HCT116 (cell line): ENCODE results near the gene SELENBP1. TPM values are rescaled to one million over a fixed set of nuclear protein-coding genes. Genes with fewer than 3 reads are reported as not detected.

Experiments used
- ATAC-seq: fragments of 200-7000 bp; cut with Tn5 transposase; 2 replicates; pipeline ENCODE4 v1.9.1; 2020; ENCODE audit warnings: mild to moderate bottlenecking, moderate library complexity
- BruUV-seq: library from RNA; stranded (reverse); fragments of 400-500 nt; replicated peaks from 2 replicates; lab custom pipeline; 2021; lab: Mats Ljungman, UMichigan
- CTCF ChIA-PET: fragments of 300-600 bp; sonication (Branson Sonifier 250); formaldehyde crosslinking; loops from one replicate; lab custom pipeline; 2021; ENCODE audit warnings: antibody characterized with exemption; lab: Charles Lee
- POLR2A ChIA-PET: fragments of 300-600, 350-600 bp; sonication (Branson Sonifier 250); formaldehyde crosslinking; loops from one replicate; lab custom pipeline; 2021; ENCODE audit warnings: antibody characterized with exemption; lab: Charles Lee
- RAD21 ChIA-PET, 2 experiments: fragments of 300-600 bp; sonication (Branson Sonifier 250); formaldehyde crosslinking; loops; one replicate each; lab custom pipeline; 2023; ENCODE audit warnings: low total read pairs in 2 of 2; ENCODE audit not compliant: uncharacterized antibody in 2 of 2, unreplicated experiment in 2 of 2, low non-redundant PET in 1 of 2; lab: Charles Lee
- DNase-seq: peaks from one replicate; pipeline ENCODE4 v3.0.0-alpha.2; 2010; ENCODE audit warnings: low read depth, low spot score
- H2AFZ ChIP-seq: fragments of 200-600 bp; shearing (Covaris generic), sonication (generic); 2 replicates; pipeline ENCODE4 v1.6.1; 2017; ENCODE audit warnings: low read depth, mixed run types, mixed read lengths, antibody characterized with exemption, low read length; ENCODE audit not compliant: poor library complexity, severe bottlenecking
- H3K27ac ChIP-seq: 2 replicates; pipeline ENCODE4 v1.5.1; 2012; ENCODE audit warnings: low read depth, low read length
- H3K27me3 ChIP-seq: fragments of 200-600 bp; sonication (generic); 2 replicates; pipeline ENCODE4 v1.6.1; 2016; ENCODE audit warnings: mixed run types, low read length, mixed read lengths; ENCODE audit not compliant: insufficient read depth
- H3K36me3 ChIP-seq, 2 experiments: fragments of 200-500 bp in 1 of 2; fragments of 200-600 bp in 1 of 2; sonication (Bioruptor generic) in 1 of 2; sonication (generic) in 1 of 2; 2 replicates each; pipeline versions ENCODE4 v1.5.1 to v1.6.1; 2014 to 2016; ENCODE audit warnings: low read length in 2 of 2, inconsistent platforms in 1 of 2, mixed read lengths in 1 of 2, mixed run types in 1 of 2; ENCODE audit not compliant: insufficient read depth in 2 of 2, control insufficient read depth in 1 of 2
- H3K4me1 ChIP-seq, 2 experiments: fragments of 200-600 bp in 1 of 2; sonication (generic) in 1 of 2; 2 replicates each; pipeline versions ENCODE4 v1.5.1 to v1.6.1; 2012 to 2017; ENCODE audit warnings: low read length in 2 of 2, inconsistent platforms in 1 of 2, mild to moderate bottlenecking in 1 of 2, mixed read lengths in 1 of 2, mixed run types in 1 of 2, moderate library complexity in 1 of 2; ENCODE audit not compliant: insufficient read depth in 2 of 2, control insufficient read depth in 1 of 2
- H3K4me2 ChIP-seq: fragments of 200-600 bp; sonication (generic); 2 replicates; pipeline ENCODE4 v1.6.1; 2017; ENCODE audit warnings: mixed run types, low read length, mixed read lengths
- H3K4me3 ChIP-seq, 2 experiments: fragments of 200-600 bp in 1 of 2; sonication (generic) in 1 of 2; replicated peaks in 1 of 2; 2 replicates each; pipeline ENCODE4 v1.5.1; 2011 to 2016; ENCODE audit warnings: low read length in 2 of 2, control low read depth in 1 of 2, low read depth in 1 of 2, mild to moderate bottlenecking in 1 of 2, mixed read lengths in 1 of 2, mixed run types in 1 of 2
- H3K79me2 ChIP-seq: fragments of 200-600 bp; sonication (generic); 2 replicates; pipeline ENCODE4 v1.6.1; 2017; ENCODE audit warnings: mild to moderate bottlenecking, mixed run types, low read length, moderate library complexity, mixed read lengths; ENCODE audit not compliant: insufficient read depth
- H3K9ac ChIP-seq: fragments of 200-600 bp; sonication (generic); 2 replicates; pipeline ENCODE4 v1.6.1; 2016; ENCODE audit warnings: low read length, mixed read lengths
- H3K9me2 ChIP-seq: fragments of 200-600 bp; sonication (generic), shearing (Covaris generic); 2 replicates; pipeline ENCODE4 v1.6.1; 2017; ENCODE audit warnings: mixed run types, mild to moderate bottlenecking, moderate library complexity; ENCODE audit not compliant: insufficient read depth
- H3K9me3 ChIP-seq, 2 experiments: fragments of 200-500 bp in 1 of 2; fragments of 200-600 bp in 1 of 2; sonication (Bioruptor generic) in 1 of 2; sonication (generic) in 1 of 2; 2 replicates each; pipeline ENCODE4 v1.6.1; 2014 to 2017; ENCODE audit warnings: low read length in 2 of 2, mixed read lengths in 2 of 2, inconsistent platforms in 1 of 2, low read depth in 1 of 2, mild to moderate bottlenecking in 1 of 2, mixed run types in 1 of 2, moderate library complexity in 1 of 2; ENCODE audit not compliant: control insufficient read depth in 1 of 2, insufficient read depth in 1 of 2
- H4K20me1 ChIP-seq: fragments of 200-600 bp; sonication (generic), shearing (Covaris generic); 2 replicates; pipeline ENCODE4 v1.6.1; 2017; ENCODE audit warnings: mixed run types, mild to moderate bottlenecking, moderate library complexity; ENCODE audit not compliant: insufficient read depth
- CEBPB ChIP-seq: IDR thresholded peaks from 2 replicates; pipeline ENCODE4 v1.6.1; 2012; ENCODE audit warnings: low read depth
- ELF1 ChIP-seq: IDR thresholded peaks from 2 replicates; pipeline ENCODE4 v1.6.1; 2012; ENCODE audit warnings: low read depth, borderline replicate concordance
- EZH2phosphoT487 ChIP-seq: fragments of 200-600 bp; IDR thresholded peaks from 2 replicates; pipeline ENCODE4 v1.6.1; 2018; ENCODE audit warnings: antibody characterized with exemption, borderline replicate concordance
- FOSL1 ChIP-seq: IDR thresholded peaks from 2 replicates; pipeline ENCODE4 v1.6.1; 2012; ENCODE audit warnings: low read depth
- JUND ChIP-seq: IDR thresholded peaks from 2 replicates; pipeline ENCODE4 v1.6.1; 2012
- POLR2AphosphoS5 ChIP-seq: IDR thresholded peaks from 2 replicates; pipeline ENCODE4 v1.6.1; 2011; ENCODE audit warnings: mild to moderate bottlenecking, low read depth, low read length, moderate library complexity
- RAD21 ChIP-seq: IDR thresholded peaks from 2 replicates; pipeline ENCODE4 v1.6.1; 2012; ENCODE audit warnings: low read depth, mild to moderate bottlenecking
- SIN3A ChIP-seq: IDR thresholded peaks from 2 replicates; pipeline ENCODE4 v1.6.1; 2012; ENCODE audit warnings: low read depth
- SP1 ChIP-seq: IDR thresholded peaks from 2 replicates; pipeline ENCODE4 v1.6.1; 2012; ENCODE audit warnings: low read depth
- ZNF274 ChIP-seq: fragments of 200-500 bp; sonication (Bioruptor generic); IDR thresholded peaks from 2 replicates; pipeline ENCODE4 v1.6.1; 2014; ENCODE audit warnings: mild to moderate bottlenecking, low read depth, low read length, inconsistent platforms
- intact Hi-C: fragments of 100-400 bp; cut with micrococcal nuclease; formaldehyde crosslinking; loops from 2 replicates; pipeline ENCODE4 v1.10.0; 2022
- total RNA-seq: library from RNA; stranded (reverse); gene quantifications from one replicate; pipeline ENCODE4 v1.2.1, GENCODE V29; 2021; ENCODE audit not compliant: unreplicated experiment
- TF ChIP-seq, protein P1 (sequence below): IDR thresholded peaks from 2 replicates; pipeline ENCODE4 v1.6.1; 2012
- TF ChIP-seq, protein P2 (sequence below), 3 experiments: fragments of 200-600 bp in 1 of 3; sonication (generic) in 1 of 3; IDR thresholded peaks in 2 of 3; conservative IDR thresholded peaks in 1 of 3; 2 replicates each; pipeline ENCODE4 v1.5.1; 2012 to 2017; ENCODE audit warnings: low read depth in 2 of 3, low read length in 2 of 3, antibody characterized with exemption in 1 of 3, borderline replicate concordance in 1 of 3, control low read depth in 1 of 3, mild to moderate bottlenecking in 1 of 3, mixed read lengths in 1 of 3, mixed run types in 1 of 3, moderate library complexity in 1 of 3; ENCODE audit not compliant: insufficient read depth in 1 of 3
- TF ChIP-seq, protein P3 (sequence below): IDR thresholded peaks from 2 replicates; pipeline ENCODE4 v1.6.1; 2012

The SELENBP1 gene
- total RNA-seq, 1 experiment from 2014 or later = 0.42 TPM

DNA sequence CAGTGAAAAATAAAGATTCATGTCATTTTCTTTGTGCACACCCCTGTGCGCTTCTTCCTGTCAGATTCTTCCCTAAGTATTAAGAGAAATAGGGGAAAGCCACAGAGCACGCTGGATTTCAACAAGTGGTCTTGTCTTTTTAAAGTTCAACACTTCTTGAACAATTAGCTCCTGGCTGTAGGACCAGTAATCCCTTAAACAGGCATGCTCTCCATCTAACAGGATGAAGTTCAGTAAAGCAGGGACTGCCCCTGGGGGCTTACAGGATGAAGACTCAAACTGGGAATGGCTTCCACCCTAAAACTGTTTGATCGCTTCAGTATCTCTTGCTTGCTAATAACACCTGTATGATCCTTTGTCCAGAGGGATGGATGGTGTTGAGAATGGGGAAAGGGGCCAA is 31.1 kb upstream of the SELENBP1 start:
- Histone ChIP-seq H3K27ac (no peak overlapping the region), H3K9ac (no peak overlapping the region), H3K9me2 (no peaks in the 10 kb centered on the region), H3K27me3 (no peaks in the 10 kb centered on the region), H3K9me3 (no peaks in the 10 kb centered on the region), H3K36me3 (peaks cover 48 to 53% of the 10 kb centered on the region in 2 experiments), H3K4me1 (peaks cover 4 to 18% of the 10 kb centered on the region in 2 experiments; a peak in 3 of 4 replicates), H4K20me1 (no peaks in the 10 kb centered on the region), H3K4me3 (no peak overlapping the region), H3K4me2 (no peak overlapping the region), H3K79me2 (peaks cover 27% of the 10 kb centered on the region), H2AFZ (no peak overlapping the region)
- no peak for TF ChIP-seq SP1
- TF ChIP-seq, protein P1, sequence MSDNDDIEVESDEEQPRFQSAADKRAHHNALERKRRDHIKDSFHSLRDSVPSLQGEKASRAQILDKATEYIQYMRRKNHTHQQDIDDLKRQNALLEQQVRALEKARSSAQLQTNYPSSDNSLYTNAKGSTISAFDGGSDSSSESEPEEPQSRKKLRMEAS = 0 out of 2 replicates have a peak, but pooled peaks have one; percentile 1
- ChIA-PET CTCF (interaction anchor here (1.2 kb wide), 1 partner anchor 103 kb away, joined by 4 read pairs; no protein-coding TSS in a partner anchor), POLR2A (interaction anchor here (0.6 kb wide), 1 partner anchor 8 kb away, joined by 3 read pairs; no protein-coding TSS in a partner anchor), RAD21 (no interaction called here)
- BruUV-seq = no TSS peak
- DNase-seq (no peak), ATAC-seq (no peak)
- intact Hi-C loops = no loop called here

DNA sequence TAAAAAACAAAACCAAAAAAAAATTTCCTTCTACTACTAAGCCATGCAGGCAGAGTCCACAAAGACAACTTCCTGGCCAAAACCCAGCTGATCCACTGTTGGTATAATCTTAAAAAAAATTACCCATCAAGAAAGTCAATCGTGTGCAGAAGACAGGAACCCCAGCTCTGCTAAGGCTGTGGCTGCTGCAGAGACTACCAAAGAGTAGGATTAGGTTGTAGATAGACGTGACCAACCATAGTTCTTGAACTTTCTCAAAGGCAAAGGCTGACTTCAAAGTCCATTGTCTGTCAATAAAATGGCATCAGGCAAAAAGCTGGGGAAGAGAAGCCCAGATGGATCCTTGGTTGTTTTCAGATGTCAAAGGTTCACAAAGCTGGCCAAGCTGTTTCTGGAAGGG is 30.3 kb upstream of the SELENBP1 start:
- Histone ChIP-seq H3K27me3 (no peaks in the 10 kb centered on the region), H3K9me2 (no peaks in the 10 kb centered on the region), H3K4me2 (no peak overlapping the region), H3K4me1 (peaks cover 4 to 26% of the 10 kb centered on the region in 2 experiments; a peak in 3 of 4 replicates), H3K79me2 (peaks cover 27% of the 10 kb centered on the region), H3K27ac (no peak overlapping the region), H3K36me3 (peaks cover 44 to 48% of the 10 kb centered on the region in 2 experiments), H4K20me1 (no peaks in the 10 kb centered on the region), H2AFZ (no peak overlapping the region), H3K9ac (no peak overlapping the region), H3K4me3 (no peak overlapping the region), H3K9me3 (no peaks in the 10 kb centered on the region)
- intact Hi-C loops = no loop called here
- DNase-seq (no peak), ATAC-seq (no peak)
- TF ChIP-seq, protein P2, sequence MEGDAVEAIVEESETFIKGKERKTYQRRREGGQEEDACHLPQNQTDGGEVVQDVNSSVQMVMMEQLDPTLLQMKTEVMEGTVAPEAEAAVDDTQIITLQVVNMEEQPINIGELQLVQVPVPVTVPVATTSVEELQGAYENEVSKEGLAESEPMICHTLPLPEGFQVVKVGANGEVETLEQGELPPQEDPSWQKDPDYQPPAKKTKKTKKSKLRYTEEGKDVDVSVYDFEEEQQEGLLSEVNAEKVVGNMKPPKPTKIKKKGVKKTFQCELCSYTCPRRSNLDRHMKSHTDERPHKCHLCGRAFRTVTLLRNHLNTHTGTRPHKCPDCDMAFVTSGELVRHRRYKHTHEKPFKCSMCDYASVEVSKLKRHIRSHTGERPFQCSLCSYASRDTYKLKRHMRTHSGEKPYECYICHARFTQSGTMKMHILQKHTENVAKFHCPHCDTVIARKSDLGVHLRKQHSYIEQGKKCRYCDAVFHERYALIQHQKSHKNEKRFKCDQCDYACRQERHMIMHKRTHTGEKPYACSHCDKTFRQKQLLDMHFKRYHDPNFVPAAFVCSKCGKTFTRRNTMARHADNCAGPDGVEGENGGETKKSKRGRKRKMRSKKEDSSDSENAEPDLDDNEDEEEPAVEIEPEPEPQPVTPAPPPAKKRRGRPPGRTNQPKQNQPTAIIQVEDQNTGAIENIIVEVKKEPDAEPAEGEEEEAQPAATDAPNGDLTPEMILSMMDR (IDR thresholded peaks at IDR 0.05 in 2 of 3, conservative IDR thresholded peaks at IDR 0.05 in 1 of 3; ENCODE audit: borderline replicate concordance in 1 of 3, insufficient read depth in 1 of 3, low read depth in 2 of 3, low read length in 2 of 3) = no peak
- TF ChIP-seq, protein P1 = 0 out of 2 replicates have a peak, but pooled peaks have one; percentile 2
- TF ChIP-seq POLR2AphosphoS5 (peak; percentile 43), ELF1 (no peak), SP1 (no peak), EZH2phosphoT487 (no peak), SIN3A (no peak), JUND (no peak), RAD21 (no peak), CEBPB (no peak), ZNF274 (no peak), FOSL1 (no peak)
- TF ChIP-seq, protein P3, sequence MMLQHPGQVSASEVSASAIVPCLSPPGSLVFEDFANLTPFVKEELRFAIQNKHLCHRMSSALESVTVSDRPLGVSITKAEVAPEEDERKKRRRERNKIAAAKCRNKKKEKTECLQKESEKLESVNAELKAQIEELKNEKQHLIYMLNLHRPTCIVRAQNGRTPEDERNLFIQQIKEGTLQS = no peak
- ChIA-PET POLR2A (interaction anchor here (0.6 kb wide), 1 partner anchor 93 kb away, joined by 5 read pairs; no protein-coding TSS in a partner anchor), CTCF (interaction anchor here (0.6 to 1.8 kb wide), 2 partner anchors 100 to 102 kb away, joined by 3 to 5 read pairs; no protein-coding TSS in a partner anchor), RAD21 (no interaction called here)
- no TSS peak for BruUV-seq
